Measurements from ENCODE around the gene LPGAT1.

DNA sequence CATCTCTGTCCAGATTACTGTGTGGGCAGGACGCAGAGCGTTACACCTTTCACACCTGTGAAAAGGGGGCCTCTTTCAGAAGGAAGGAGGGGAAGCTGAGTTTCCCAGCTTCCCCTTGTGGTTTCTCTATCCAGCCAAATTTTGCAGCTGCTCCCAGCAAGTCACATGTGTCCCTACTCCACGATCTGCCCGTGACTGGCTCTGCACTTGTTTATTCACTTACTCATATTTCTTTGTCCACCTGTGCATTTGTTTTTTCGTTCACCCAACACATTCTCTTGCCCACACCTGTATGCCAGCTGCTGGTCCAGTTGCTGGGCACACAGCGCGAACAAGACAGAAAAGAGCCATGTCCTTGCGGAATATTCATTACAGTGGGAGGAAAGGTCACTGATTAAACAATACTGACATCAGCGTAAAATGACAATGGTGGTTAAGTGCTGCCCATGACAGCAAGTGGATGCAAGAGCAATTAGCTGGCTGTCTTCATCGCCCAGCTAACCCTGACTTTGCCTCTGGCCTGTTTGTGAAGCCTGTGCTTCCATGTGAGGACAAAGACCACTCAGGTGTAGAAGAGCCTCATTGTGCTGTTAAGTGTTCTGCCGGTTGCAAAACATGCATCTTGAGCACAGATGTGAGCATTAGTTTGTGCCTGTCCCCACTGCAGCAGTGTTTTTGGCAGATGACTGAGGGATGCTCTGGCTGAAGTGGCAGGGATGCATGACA lies 126.6 kb downstream of the LPGAT1 start:
- TF ChIP-seq, protein P1, sequence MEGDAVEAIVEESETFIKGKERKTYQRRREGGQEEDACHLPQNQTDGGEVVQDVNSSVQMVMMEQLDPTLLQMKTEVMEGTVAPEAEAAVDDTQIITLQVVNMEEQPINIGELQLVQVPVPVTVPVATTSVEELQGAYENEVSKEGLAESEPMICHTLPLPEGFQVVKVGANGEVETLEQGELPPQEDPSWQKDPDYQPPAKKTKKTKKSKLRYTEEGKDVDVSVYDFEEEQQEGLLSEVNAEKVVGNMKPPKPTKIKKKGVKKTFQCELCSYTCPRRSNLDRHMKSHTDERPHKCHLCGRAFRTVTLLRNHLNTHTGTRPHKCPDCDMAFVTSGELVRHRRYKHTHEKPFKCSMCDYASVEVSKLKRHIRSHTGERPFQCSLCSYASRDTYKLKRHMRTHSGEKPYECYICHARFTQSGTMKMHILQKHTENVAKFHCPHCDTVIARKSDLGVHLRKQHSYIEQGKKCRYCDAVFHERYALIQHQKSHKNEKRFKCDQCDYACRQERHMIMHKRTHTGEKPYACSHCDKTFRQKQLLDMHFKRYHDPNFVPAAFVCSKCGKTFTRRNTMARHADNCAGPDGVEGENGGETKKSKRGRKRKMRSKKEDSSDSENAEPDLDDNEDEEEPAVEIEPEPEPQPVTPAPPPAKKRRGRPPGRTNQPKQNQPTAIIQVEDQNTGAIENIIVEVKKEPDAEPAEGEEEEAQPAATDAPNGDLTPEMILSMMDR (IDR thresholded peaks at IDR 0.05) = no peak
- TF ChIP-seq POLR2A (IDR thresholded peaks at IDR 0.05) = no peak
